Dendritic cell treated with granulocyte-macrophage colony-stimulating factor and Interleukin-4, amounts not matched to agents 40 ng/mL and 50 ng/mL, for 4 days (primary cell): Measurements from ENCODE around the gene EDEM1.
"Not testable (repeated sequence)": the region's sequence is repeated elsewhere in the genome, so short reads cannot be mapped to it uniquely, and the experiment has no call there.

Source experiments
- H3K27ac Mint-ChIP-seq: one replicate; pipeline ENCODE4 v1.8.0; 2022; ENCODE audit warnings: mild to moderate bottlenecking, mixed read lengths
- H3K27me3 Mint-ChIP-seq: one replicate; pipeline ENCODE4 v1.8.0; 2022; ENCODE audit warnings: mild to moderate bottlenecking, mixed read lengths
- H3K36me3 Mint-ChIP-seq: one replicate; pipeline ENCODE4 v1.8.0; 2022; ENCODE audit warnings: low read depth, mixed read lengths
- H3K4me1 Mint-ChIP-seq: one replicate; pipeline ENCODE4 v1.8.0; 2022; ENCODE audit warnings: low read depth, mixed read lengths
- H3K4me3 Mint-ChIP-seq: one replicate; pipeline ENCODE4 v1.8.0; 2022; ENCODE audit warnings: mild to moderate bottlenecking, moderate library complexity, mixed read lengths
- H3K9me3 Mint-ChIP-seq: one replicate; pipeline ENCODE4 v1.8.0; 2022; ENCODE audit warnings: mixed read lengths
- intact Hi-C: fragments of 100-400 bp; cut with micrococcal nuclease; formaldehyde crosslinking; loops from one replicate; pipeline ENCODE4 v1.15.0; 2022

EDEM1 gene

DNA sequence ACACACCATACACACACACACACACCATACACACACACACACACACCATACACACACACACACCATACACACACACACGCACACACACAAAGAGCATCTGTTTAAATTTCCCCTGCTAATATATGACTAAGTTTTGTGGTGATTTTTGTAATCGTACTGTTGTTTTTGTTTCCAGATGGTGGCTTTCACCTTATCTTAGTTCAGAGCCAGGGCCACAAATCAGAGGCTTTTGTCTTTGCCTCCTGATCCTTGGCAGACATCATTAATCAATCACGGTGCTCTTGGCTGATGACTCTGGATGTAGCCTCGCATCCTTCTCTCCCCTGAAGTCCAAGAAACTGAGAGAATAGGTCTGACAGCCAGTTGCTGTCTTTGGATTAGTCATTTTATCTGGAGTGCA is 52.1 kb downstream of the EDEM1 start:
- Mint-ChIP-seq H3K4me1 (no peaks in the 10 kb centered on the region), H3K27ac (no peak overlapping the region), H3K27me3 (no peaks in the 10 kb centered on the region), H3K36me3 (no peaks in the 10 kb centered on the region), H3K9me3 (peaks cover 22% of the 10 kb centered on the region), H3K4me3 (no peak overlapping the region)
- intact Hi-C loops = no loop called here

DNA sequence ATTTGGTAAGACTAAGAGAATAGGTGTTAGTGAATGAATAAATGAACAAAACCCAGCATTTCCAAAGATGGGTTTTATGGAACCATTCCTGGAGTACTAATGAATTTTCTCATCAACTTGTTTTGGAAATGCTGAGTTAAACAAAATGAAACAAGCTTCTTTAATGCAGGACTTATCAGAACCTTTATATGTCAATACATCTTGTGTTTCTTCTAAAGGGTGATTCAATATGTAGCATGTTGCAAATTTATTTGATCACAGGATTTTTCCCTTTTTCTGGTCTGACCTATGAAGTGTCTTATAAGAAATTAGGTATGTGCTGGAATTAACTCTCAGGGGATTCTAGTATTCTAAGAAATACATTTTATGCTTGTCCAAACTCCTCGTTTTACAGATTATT is 53.2 kb downstream of the EDEM1 start:
- H3K36me3 Mint-ChIP-seq = no peaks in the 10 kb centered on the region
- intact Hi-C loops = no loop called here
- no peak overlapping the region for H3K27ac Mint-ChIP-seq
- H3K4me3 Mint-ChIP-seq = no peak overlapping the region
- H3K9me3 Mint-ChIP-seq = peaks cover 25% of the 10 kb centered on the region
- H3K4me1 Mint-ChIP-seq = no peaks in the 10 kb centered on the region
- H3K27me3 Mint-ChIP-seq = no peaks in the 10 kb centered on the region

DNA sequence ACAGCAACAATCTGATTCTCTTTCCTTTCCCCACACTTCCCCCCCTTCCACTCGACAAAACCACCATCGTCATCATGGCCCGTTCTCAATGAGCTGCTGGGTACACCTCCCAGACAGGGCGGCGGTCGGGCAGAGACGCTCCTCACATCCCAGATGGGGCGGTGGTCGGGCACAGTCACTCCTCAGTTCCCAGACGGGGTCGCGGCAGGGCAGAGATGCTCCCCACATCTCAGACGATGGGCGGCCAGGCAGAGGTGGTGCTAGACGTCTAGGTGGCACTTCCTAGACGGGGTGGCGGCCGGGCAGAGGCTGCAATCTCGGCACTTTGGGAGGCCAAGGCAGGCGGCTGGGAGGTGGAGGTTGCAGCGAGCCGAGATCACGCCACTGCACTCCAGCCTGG is 55.3 kb downstream of the EDEM1 start:
- H3K9me3 Mint-ChIP-seq = peaks cover 25% of the 10 kb centered on the region
- intact Hi-C loops, H3K36me3 Mint-ChIP-seq, H3K27ac Mint-ChIP-seq, H3K4me1 Mint-ChIP-seq, H3K27me3 Mint-ChIP-seq, H3K4me3 Mint-ChIP-seq: not testable (repeated sequence)

DNA sequence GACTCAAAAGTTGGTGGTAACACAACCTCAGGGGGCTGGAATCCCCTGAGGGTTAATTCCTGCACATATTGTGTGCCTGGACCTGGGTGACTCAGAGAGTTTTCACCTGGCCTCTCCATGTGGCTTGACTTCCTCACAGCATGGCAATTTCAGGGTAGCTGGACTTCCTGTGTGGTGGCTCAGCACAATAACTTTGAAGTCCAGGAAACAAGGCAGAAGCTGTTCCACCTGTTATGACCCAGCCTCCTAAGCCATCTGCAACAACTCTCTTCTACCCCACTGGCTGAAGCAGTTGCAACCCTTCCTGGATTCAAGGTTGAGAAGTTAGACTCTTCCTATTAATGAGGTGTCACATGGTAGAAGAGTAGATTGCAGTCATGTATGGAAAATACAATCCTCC is 58.4 kb downstream of the EDEM1 start:
- H3K4me3 Mint-ChIP-seq = no peak overlapping the region
- H3K4me1 Mint-ChIP-seq = no peaks in the 10 kb centered on the region
- no peak overlapping the region for H3K27ac Mint-ChIP-seq
- H3K27me3 Mint-ChIP-seq = no peaks in the 10 kb centered on the region
- intact Hi-C loops = no loop called here
- no peaks in the 10 kb centered on the region for H3K36me3 Mint-ChIP-seq
- peaks cover 25% of the 10 kb centered on the region for H3K9me3 Mint-ChIP-seq

DNA sequence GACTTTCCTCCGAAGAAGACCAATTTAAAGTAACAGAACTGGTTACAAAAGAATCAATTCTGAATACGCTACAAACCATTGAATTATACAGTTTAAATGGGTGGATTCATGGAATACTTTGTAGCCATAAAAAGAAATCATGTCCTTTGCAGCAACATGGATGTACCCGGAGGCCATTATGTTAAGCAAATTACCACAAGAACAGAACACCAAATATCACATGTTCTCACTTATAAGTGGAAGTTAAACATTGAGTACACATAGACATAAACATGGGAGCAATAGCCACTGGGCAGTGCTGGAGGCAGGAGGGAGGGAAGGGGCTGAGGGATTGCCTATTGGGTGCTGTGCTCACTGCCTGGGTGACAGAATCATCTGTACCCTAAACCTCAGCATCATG is 61.3 kb downstream of the EDEM1 start:
- H3K9me3 Mint-ChIP-seq = peaks cover 11% of the 10 kb centered on the region
- H3K4me1 Mint-ChIP-seq = no peaks in the 10 kb centered on the region
- no peaks in the 10 kb centered on the region for H3K27me3 Mint-ChIP-seq
- H3K4me3 Mint-ChIP-seq = no peak overlapping the region
- intact Hi-C loops = no loop called here
- H3K27ac Mint-ChIP-seq = no peak overlapping the region
- H3K36me3 Mint-ChIP-seq = no peaks in the 10 kb centered on the region

DNA sequence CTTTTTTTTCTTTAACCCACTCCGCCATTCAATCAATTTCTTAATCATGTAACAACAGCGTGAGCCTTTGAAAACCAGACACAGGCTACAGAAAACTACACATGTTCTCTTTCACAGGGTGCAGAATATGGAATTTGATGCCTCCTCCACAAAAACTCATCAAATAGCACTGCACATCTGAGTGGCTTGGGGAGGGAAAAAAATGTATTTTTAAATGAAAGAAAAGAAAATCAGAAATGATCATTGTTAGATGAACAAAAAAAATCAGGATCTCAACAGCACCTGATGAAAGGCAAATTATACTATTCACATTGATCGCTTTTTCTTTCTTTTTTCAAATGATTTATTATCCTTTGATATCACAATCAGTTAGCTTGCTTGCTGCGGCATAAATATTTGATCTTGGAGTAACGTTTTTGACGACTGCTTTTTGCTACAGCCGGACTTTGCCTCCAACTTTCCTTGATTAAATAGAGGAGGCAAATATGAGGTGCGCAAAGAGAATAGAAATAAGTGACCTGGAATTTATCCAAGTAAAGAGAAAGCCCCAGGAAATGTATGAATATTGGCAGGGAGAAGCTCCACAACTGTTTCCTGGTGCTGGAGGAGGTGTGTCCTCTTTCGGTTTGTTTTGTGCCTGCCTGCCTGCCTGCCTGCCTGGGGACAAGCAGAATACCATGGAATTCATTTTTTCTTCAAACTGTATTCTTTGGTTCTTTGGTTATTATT is 63.1 kb downstream of the EDEM1 start:
- no peaks in the 10 kb centered on the region for H3K9me3 Mint-ChIP-seq
- H3K4me1 Mint-ChIP-seq = peaks cover 3% of the 10 kb centered on the region
- H3K27ac Mint-ChIP-seq = no peak overlapping the region
- H3K27me3 Mint-ChIP-seq = no peaks in the 10 kb centered on the region
- H3K36me3 Mint-ChIP-seq = no peaks in the 10 kb centered on the region
- intact Hi-C loops = no loop called here
- no peak overlapping the region for H3K4me3 Mint-ChIP-seq

DNA sequence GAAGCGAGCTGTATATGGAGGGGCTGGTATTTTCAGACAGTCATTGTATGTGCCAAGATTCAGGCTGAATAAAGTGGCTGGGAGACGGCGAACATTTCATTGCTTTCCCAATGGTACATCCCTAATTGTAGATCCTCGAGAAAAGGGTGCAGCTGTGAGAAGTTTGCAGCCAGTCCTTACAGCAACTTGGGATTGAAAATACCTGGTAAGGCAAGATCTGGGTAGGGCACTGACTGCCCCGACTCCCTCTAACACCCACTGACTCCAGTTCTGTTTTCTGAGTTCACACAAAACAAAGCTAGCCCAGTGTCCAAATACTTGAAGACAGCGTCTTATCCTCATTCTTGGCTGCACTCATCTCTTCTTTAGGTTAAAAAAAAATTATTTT is 63.7 kb downstream of the EDEM1 start:
- no peaks in the 10 kb centered on the region for H3K27me3 Mint-ChIP-seq
- H3K27ac Mint-ChIP-seq = no peak overlapping the region
- peaks cover 7% of the 10 kb centered on the region for H3K4me1 Mint-ChIP-seq
- no peak overlapping the region for H3K4me3 Mint-ChIP-seq
- no peaks in the 10 kb centered on the region for H3K36me3 Mint-ChIP-seq
- intact Hi-C loops = no loop called here
- H3K9me3 Mint-ChIP-seq = no peaks in the 10 kb centered on the region

DNA sequence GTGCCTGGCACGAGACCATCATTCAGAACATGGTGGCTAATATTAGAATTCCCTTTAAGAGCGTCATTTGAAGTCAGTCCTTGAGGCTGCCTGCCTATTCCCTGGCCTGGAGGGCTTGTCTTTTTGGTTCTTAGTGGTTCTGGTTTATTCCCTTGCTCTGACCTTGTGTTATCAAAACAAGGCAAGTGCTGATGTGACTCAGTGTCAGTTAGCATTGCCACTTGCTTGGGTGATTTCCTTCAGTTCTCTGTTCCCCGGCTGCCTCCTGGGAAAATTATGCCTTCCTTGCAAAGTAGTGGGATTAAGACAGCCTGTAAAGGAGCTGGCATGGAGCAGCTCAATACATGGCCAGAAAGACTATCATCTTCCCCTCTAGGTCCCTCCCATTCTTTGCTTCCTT is 64.6 kb downstream of the EDEM1 start:
- Mint-ChIP-seq H3K4me1 (peaks cover 7% of the 10 kb centered on the region), H3K4me3 (no peak overlapping the region), H3K9me3 (no peaks in the 10 kb centered on the region), H3K27me3 (no peaks in the 10 kb centered on the region), H3K36me3 (no peaks in the 10 kb centered on the region), H3K27ac (no peak overlapping the region)
- intact Hi-C loops = no loop called here

DNA sequence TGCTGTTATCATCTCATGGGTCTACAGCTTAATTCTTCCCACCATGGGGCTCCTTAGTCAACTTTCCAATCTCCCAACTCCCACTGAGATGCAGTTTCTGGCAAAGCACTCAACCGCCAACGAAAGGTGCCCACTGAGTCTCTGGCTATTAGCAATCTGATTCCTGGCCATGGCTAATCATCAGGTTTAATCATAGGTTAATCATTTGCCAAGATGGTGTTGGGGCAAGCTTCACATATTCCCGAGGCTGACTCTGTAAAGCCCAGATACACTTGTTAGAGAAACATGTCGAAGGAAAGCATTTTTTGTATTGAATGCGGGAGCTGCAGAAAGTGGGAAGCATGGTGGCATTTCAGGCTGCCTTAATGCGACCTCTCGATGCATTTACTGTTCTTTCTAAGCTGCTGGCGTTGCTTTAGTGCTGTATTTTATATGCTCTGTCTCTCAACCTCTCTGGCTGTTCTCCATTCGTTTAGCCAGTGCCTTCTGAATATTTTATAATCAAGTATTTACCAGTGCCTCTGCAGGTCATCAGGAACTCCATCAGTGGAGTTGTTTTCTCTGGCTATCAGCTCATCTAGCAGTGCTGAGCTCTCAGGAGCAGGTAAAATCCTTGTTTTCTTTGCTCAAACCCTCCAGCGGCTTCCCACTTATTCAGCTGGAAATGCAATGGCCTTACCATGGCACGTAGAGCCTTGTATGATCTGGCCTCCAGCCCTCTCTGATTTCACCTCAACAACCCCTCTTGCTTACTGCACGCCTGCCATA is 67.0 kb downstream of the EDEM1 start:
- intact Hi-C loops = no loop called here
- no peaks in the 10 kb centered on the region for H3K36me3 Mint-ChIP-seq
- H3K4me1 Mint-ChIP-seq = peaks cover 7% of the 10 kb centered on the region
- H3K27ac Mint-ChIP-seq = no peak overlapping the region
- H3K27me3 Mint-ChIP-seq = no peaks in the 10 kb centered on the region
- H3K9me3 Mint-ChIP-seq = no peaks in the 10 kb centered on the region
- no peak overlapping the region for H3K4me3 Mint-ChIP-seq

DNA sequence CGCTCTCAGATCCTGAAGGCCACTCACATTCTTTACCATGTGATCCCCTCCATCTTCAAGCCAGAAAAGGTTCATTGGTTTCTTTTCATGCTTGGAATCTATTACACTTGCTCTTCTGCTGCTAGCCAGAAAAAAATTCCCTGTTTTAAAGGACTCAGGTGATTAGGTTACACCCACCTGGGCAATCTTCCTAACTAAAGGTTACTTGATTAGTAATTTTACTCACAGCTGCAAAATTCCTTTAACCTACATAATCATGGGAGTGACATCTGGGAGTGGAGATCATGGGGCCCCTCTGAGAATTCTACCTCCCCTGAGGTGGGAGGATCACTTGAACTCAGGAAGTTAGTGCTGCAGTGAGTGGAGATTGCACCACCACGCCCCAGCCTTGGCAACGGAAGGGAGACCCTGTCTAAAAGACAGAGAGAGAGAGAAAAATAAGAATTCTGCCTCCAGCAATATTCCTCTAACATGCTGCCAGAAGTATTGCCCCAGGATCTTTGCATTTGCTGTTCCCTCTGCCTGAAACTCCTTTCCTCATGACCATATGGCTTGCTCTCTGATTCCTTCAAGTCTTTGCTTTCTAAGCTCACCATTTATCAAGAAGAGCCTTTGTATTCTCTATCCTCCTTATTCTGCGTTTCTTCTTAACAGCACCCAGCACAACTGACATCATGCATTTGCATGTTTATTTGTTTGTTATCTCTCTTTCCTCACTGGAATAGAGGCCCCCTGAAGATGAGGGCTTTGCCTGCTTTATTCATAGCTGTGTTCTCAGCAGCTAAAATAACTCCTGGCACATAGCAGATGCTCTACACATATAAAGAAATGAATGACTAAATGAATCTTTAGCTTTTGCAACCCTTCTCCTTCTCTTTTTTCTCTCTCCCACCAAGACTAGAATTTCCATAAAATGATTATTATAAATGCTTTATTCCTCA is 68.2 kb downstream of the EDEM1 start:
- Mint-ChIP-seq H3K9me3 (no peaks in the 10 kb centered on the region), H3K27me3 (no peaks in the 10 kb centered on the region), H3K36me3 (no peaks in the 10 kb centered on the region), H3K4me3 (no peak overlapping the region), H3K27ac (no peak overlapping the region), H3K4me1 (peaks cover 16% of the 10 kb centered on the region)
- intact Hi-C loops = no loop called here

DNA sequence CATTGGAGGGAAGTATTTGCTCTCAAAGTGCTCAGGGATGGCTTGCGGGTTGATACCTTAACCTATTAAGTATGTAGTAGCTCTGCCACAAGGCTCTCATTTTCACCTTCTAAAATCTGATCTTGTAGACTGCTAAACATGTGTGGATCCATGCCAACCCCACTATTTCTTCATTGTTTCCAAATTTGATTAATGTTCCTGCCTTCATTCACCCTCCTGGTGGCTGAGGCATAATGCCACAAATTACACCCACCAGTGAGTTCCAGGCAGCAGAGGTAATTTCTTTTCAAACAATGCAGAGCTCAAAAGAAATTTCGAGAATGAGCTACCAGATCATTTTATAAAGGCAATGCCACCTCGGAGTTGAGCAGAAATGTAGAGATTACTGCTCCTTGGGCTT is 71.0 kb downstream of the EDEM1 start:
- intact Hi-C loops = no loop called here
- peaks cover 4% of the 10 kb centered on the region for H3K9me3 Mint-ChIP-seq
- no peaks in the 10 kb centered on the region for H3K27me3 Mint-ChIP-seq
- peaks cover 24% of the 10 kb centered on the region for H3K4me1 Mint-ChIP-seq
- H3K27ac Mint-ChIP-seq = no peak overlapping the region
- H3K36me3 Mint-ChIP-seq = no peaks in the 10 kb centered on the region
- H3K4me3 Mint-ChIP-seq = no peak overlapping the region

DNA sequence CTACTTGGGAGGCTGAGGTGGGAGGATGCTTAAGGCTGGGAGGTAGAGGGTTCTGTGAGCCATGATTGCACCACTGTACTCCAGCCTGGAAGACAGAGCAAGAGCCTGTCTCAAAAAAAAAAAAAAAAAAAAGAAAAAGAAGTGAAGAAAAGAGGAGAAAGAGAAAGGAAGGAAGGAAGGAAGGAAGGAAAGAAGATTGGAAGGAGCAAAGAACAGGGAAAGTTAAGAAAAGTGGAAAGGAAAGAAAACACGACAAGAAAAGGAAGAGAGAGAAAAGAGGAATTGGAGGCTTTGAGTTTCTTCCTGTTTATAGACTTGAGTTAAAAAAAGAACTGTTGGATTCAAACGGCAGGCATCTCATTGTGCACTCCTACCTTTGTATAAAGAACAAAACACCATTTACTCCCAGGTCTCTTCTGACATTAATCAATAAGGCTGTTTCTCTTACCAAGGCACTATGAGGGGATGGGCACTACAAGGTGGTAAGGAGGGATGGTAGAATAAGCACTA is 73.5 kb downstream of the EDEM1 start:
- Mint-ChIP-seq H3K36me3 (no peaks in the 10 kb centered on the region), H3K4me3 (peak overlapping the region; percentile 33), H3K27ac (no peak overlapping the region), H3K9me3 (peaks cover 14% of the 10 kb centered on the region), H3K27me3 (no peaks in the 10 kb centered on the region), H3K4me1 (peaks cover 24% of the 10 kb centered on the region)
- intact Hi-C loops = no loop called here

DNA sequence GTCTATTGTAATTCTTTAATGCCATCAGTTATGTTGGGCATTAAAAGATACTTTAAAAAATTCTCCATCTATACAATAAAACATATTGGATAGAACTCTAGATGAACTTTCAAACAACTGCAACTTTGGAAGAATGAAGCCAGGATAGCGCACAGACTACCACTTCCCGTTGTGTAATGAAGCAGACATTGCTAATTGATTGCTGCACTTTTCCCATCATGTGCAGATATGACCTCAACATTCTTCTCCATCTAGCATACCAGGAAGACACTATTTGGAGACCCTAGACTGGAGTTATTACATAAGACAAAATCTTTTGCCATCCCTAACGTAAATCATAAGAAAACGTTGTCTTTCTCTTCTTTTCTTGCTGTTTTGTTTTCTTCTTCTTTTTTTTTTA is 75.0 kb downstream of the EDEM1 start:
- H3K4me3 Mint-ChIP-seq = no peak overlapping the region
- peaks cover 24% of the 10 kb centered on the region for H3K4me1 Mint-ChIP-seq
- no peaks in the 10 kb centered on the region for H3K36me3 Mint-ChIP-seq
- no peak overlapping the region for H3K27ac Mint-ChIP-seq
- intact Hi-C loops = no loop called here
- no peaks in the 10 kb centered on the region for H3K27me3 Mint-ChIP-seq
- H3K9me3 Mint-ChIP-seq = peaks cover 14% of the 10 kb centered on the region

DNA sequence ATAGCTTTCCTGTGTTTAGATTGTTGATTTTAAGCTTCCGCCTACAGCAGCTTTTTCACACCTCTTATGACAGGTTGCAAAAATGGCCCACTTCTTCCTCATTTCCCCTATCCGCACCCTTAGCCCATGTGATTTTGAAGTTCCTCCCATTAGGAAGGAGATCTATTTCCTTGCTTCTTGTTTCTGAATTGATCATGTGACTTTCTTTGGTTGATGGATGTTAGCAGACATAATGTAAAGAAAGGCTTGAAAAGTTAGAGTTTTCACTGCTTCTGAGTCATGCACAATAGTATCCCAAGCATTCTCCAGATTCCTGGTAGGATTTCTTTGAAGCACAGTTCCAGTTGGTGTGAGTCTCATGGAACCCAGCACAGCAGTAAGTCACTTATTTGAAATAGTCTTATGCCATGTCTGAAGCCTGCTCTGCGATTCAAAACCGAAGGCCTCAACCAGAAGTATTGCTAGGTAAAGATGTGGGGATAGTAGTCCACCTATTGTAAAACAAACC is 76.6 kb downstream of the EDEM1 start:
- no peaks in the 10 kb centered on the region for H3K36me3 Mint-ChIP-seq

More for the DNA sequence above, 76.6 kb downstream of the EDEM1 start:
- intact Hi-C loops = no loop called here
- peaks cover 14% of the 10 kb centered on the region for H3K9me3 Mint-ChIP-seq
- no peak overlapping the region for H3K27ac Mint-ChIP-seq
- H3K4me3 Mint-ChIP-seq = no peak overlapping the region
- peaks cover 24% of the 10 kb centered on the region for H3K4me1 Mint-ChIP-seq
- no peaks in the 10 kb centered on the region for H3K27me3 Mint-ChIP-seq
